ENCODE data around the gene HDAC5. TPM values are rescaled to one million over a fixed set of nuclear protein-coding genes. Genes with fewer than 3 reads are reported as not detected.
"Not testable (repeated sequence)": the region's sequence is repeated elsewhere in the genome, so short reads cannot be mapped to it uniquely, and the experiment has no call there.

HDAC5 gene
- total RNA-seq, 1 donor from 2014 or later, result 44.4 TPM

DNA sequence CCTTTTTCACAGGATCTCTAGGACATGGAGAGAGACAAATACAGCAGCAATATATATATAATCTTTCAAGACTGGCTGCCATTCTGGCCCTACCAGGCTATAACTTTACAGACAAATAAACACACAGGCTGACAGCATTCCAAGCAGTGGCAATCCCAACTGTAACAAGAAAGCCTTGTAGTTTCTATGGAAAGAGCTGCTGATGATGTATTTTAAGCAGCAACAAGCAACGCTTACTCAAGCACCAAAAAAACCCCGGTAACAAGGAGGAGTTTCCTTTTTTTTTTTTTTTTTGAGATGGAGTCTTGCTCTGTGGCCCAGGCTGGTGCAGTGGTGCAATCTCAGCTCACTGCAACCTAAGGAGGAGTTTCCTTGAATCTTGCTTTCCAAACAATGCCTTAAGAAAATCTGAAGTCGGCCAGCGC, 80.2 kb downstream of the HDAC5 start:
- H3K27me3 ChIP-seq (ENCODE audit: control insufficient read depth in 3 of 3, insufficient read depth in 3 of 3, low read length in 3 of 3), result no peaks in the 10 kb centered on the region
- H3K27ac ChIP-seq (ENCODE audit: low read depth, low read length), result no peak overlapping the region
- H3K36me3 ChIP-seq (ENCODE audit: control insufficient read depth in 3 of 3, insufficient read depth in 3 of 3, low read length in 3 of 3), result no peaks in the 10 kb centered on the region
- H3K4me1 ChIP-seq (ENCODE audit: control insufficient read depth in 3 of 3, insufficient read depth in 3 of 3, low read length in 3 of 3), result peaks cover 18 to 26% (median 22%) of the 10 kb centered on the region in 3 donors
- no peaks in the 10 kb centered on the region for H3K9me3 ChIP-seq (ENCODE audit: control insufficient read depth in 3 of 3, low read length in 3 of 3)
- H3K9ac ChIP-seq (ENCODE audit: low read depth in 1 of 3, low read length in 3 of 3), result no peak overlapping the region
- no peak overlapping the region for H3K4me3 ChIP-seq (ENCODE audit: low read length in 3 of 3)

GRCh38 chr17:44039829-44040635, 83.4 kb downstream of the HDAC5 start:
- Histone ChIP-seq H3K4me1 (ENCODE audit: control insufficient read depth in 3 of 3, insufficient read depth in 3 of 3, low read length in 3 of 3) (peaks cover 20 to 40% (median 29%) of the 10 kb centered on the region in 3 donors), H3K36me3 (ENCODE audit: control insufficient read depth in 3 of 3, insufficient read depth in 3 of 3, low read length in 3 of 3) (peaks cover 16 to 18% (median 18%) of the 10 kb centered on the region in 3 donors), H3K9ac (ENCODE audit: low read depth in 1 of 3, low read length in 3 of 3) (peak overlapping the region in 2 of 3 donors; percentile 53 to 66), H3K9me3 (ENCODE audit: control insufficient read depth in 3 of 3, low read length in 3 of 3) (no peaks in the 10 kb centered on the region), H3K27ac (ENCODE audit: low read depth, low read length) (peak overlapping the region; percentile 71), H3K27me3 (ENCODE audit: control insufficient read depth in 3 of 3, insufficient read depth in 3 of 3, low read length in 3 of 3) (no peaks in the 10 kb centered on the region), H3K4me3 (ENCODE audit: low read length in 3 of 3) (peak overlapping the region in 2 of 3 donors; percentile 29 to 30)

GRCh38 chr17:44038604-44039011, 84.8 kb downstream of the HDAC5 start:
- peaks cover 16 to 24% (median 24%) of the 10 kb centered on the region in 3 donors for H3K36me3 ChIP-seq (ENCODE audit: control insufficient read depth in 3 of 3, insufficient read depth in 3 of 3, low read length in 3 of 3)
- no peak overlapping the region for H3K4me3 ChIP-seq (ENCODE audit: low read length in 3 of 3)
- H3K27me3 ChIP-seq (ENCODE audit: control insufficient read depth in 3 of 3, insufficient read depth in 3 of 3, low read length in 3 of 3), result no peaks in the 10 kb centered on the region
- H3K9ac ChIP-seq (ENCODE audit: low read depth in 1 of 3, low read length in 3 of 3), result no peak overlapping the region
- peaks cover 20 to 36% (median 29%) of the 10 kb centered on the region in 3 donors for H3K4me1 ChIP-seq (ENCODE audit: control insufficient read depth in 3 of 3, insufficient read depth in 3 of 3, low read length in 3 of 3)
- H3K9me3 ChIP-seq (ENCODE audit: control insufficient read depth in 3 of 3, low read length in 3 of 3), result no peaks in the 10 kb centered on the region
- H3K27ac ChIP-seq (ENCODE audit: low read depth, low read length), result peak overlapping the region; percentile 28

GRCh38 chr17:44037471-44037870, 86.0 kb downstream of the HDAC5 start:
- Histone ChIP-seq H3K9ac (ENCODE audit: low read depth in 1 of 3, low read length in 3 of 3) (no peak overlapping the region), H3K4me3 (ENCODE audit: low read length in 3 of 3) (no peak overlapping the region), H3K36me3 (ENCODE audit: control insufficient read depth in 3 of 3, insufficient read depth in 3 of 3, low read length in 3 of 3) (peaks cover 21 to 26% (median 26%) of the 10 kb centered on the region in 3 donors), H3K4me1 (ENCODE audit: control insufficient read depth in 3 of 3, insufficient read depth in 3 of 3, low read length in 3 of 3) (peaks cover 20 to 36% (median 29%) of the 10 kb centered on the region in 3 donors), H3K9me3 (ENCODE audit: control insufficient read depth in 3 of 3, low read length in 3 of 3) (no peaks in the 10 kb centered on the region), H3K27ac (ENCODE audit: low read depth, low read length) (no peak overlapping the region), H3K27me3 (ENCODE audit: control insufficient read depth in 3 of 3, insufficient read depth in 3 of 3, low read length in 3 of 3) (no peaks in the 10 kb centered on the region)

- H3K4me3 ChIP-seq (ENCODE audit: low read length in 3 of 3); H3K9ac ChIP-seq (ENCODE audit: low read depth in 1 of 3, low read length in 3 of 3); H3K9me3 ChIP-seq (ENCODE audit: control insufficient read depth in 3 of 3, low read length in 3 of 3); H3K27ac ChIP-seq (ENCODE audit: low read depth, low read length); H3K27me3 ChIP-seq (ENCODE audit: control insufficient read depth in 3 of 3, insufficient read depth in 3 of 3, low read length in 3 of 3): not testable (repeated sequence)
- Histone ChIP-seq H3K36me3 (ENCODE audit: control insufficient read depth in 3 of 3, insufficient read depth in 3 of 3, low read length in 3 of 3) (peaks cover 24 to 32% (median 31%) of the 10 kb centered on the region in 3 donors), H3K4me1 (ENCODE audit: control insufficient read depth in 3 of 3, insufficient read depth in 3 of 3, low read length in 3 of 3) (peaks cover 10 to 29% (median 23%) of the 10 kb centered on the region in 3 donors)
These were observed 88.8 kb downstream of the HDAC5 start for GRCh38 chr17:44034688-44035087.

DNA sequence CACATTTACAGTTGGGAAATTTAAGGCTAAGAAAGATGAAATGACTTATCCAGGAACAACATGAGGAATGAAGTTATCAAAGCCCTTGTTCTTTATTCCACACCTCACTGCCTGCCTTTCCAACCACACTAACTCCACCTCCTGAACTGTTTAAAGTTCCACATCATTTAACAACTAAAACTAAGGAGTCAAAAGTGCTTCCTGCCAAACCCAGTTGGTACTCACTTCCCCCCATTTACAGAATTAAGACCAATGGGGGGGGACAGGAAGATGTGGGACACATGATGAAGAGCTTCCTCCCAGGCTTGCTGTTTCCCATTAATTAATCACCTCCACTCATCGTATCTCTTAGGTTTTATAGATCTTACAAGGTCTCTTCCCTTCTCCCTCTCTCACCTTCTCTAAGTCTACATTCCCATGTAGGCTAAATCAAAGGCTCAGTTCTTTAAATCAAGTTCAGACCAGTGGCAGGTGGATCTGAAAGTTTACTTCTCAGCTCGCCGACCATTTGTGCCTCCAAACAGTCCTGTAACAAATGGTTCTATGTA, 89.5 kb downstream of the HDAC5 start:
- Histone ChIP-seq H3K36me3 (ENCODE audit: control insufficient read depth in 3 of 3, insufficient read depth in 3 of 3, low read length in 3 of 3) (peaks cover 24 to 32% (median 31%) of the 10 kb centered on the region in 3 donors), H3K4me1 (ENCODE audit: control insufficient read depth in 3 of 3, insufficient read depth in 3 of 3, low read length in 3 of 3) (peaks cover 10 to 35% (median 22%) of the 10 kb centered on the region in 3 donors), H3K9me3 (ENCODE audit: control insufficient read depth in 3 of 3, low read length in 3 of 3) (no peaks in the 10 kb centered on the region), H3K27ac (ENCODE audit: low read depth, low read length) (no peak overlapping the region), H3K4me3 (ENCODE audit: low read length in 3 of 3) (no peak overlapping the region), H3K27me3 (ENCODE audit: control insufficient read depth in 3 of 3, insufficient read depth in 3 of 3, low read length in 3 of 3) (no peaks in the 10 kb centered on the region), H3K9ac (ENCODE audit: low read depth in 1 of 3, low read length in 3 of 3) (no peak overlapping the region)

GRCh38 chr17:44030482-44030881, 93.0 kb downstream of the HDAC5 start:
- peaks cover 7 to 18% (median 14%) of the 10 kb centered on the region in 3 donors for H3K4me1 ChIP-seq (ENCODE audit: control insufficient read depth in 3 of 3, insufficient read depth in 3 of 3, low read length in 3 of 3)

GRCh38 chr17:44029736-44030135, 93.7 kb downstream of the HDAC5 start:
- Histone ChIP-seq H3K9me3 (ENCODE audit: control insufficient read depth in 3 of 3, low read length in 3 of 3) (no peaks in the 10 kb centered on the region), H3K27ac (ENCODE audit: low read depth, low read length) (no peak overlapping the region), H3K4me1 (ENCODE audit: control insufficient read depth in 3 of 3, insufficient read depth in 3 of 3, low read length in 3 of 3) (peaks cover 9 to 18% (median 17%) of the 10 kb centered on the region in 3 donors), H3K9ac (ENCODE audit: low read depth in 1 of 3, low read length in 3 of 3) (peak overlapping the region in 1 of 3 donors; percentile 40), H3K4me3 (ENCODE audit: low read length in 3 of 3) (no peak overlapping the region), H3K36me3 (ENCODE audit: control insufficient read depth in 3 of 3, insufficient read depth in 3 of 3, low read length in 3 of 3) (peaks cover 12 to 18% (median 13%) of the 10 kb centered on the region in 3 donors), H3K27me3 (ENCODE audit: control insufficient read depth in 3 of 3, insufficient read depth in 3 of 3, low read length in 3 of 3) (no peaks in the 10 kb centered on the region)

More at GRCh38 chr17:44030482-44030881, 93.0 kb downstream of the HDAC5 start:
- Histone ChIP-seq H3K9ac (ENCODE audit: low read depth in 1 of 3, low read length in 3 of 3) (no peak overlapping the region), H3K27ac (ENCODE audit: low read depth, low read length) (no peak overlapping the region), H3K9me3 (ENCODE audit: control insufficient read depth in 3 of 3, low read length in 3 of 3) (no peaks in the 10 kb centered on the region), H3K36me3 (ENCODE audit: control insufficient read depth in 3 of 3, insufficient read depth in 3 of 3, low read length in 3 of 3) (peaks cover 10 to 18% (median 13%) of the 10 kb centered on the region in 3 donors), H3K4me3 (ENCODE audit: low read length in 3 of 3) (no peak overlapping the region), H3K27me3 (ENCODE audit: control insufficient read depth in 3 of 3, insufficient read depth in 3 of 3, low read length in 3 of 3) (no peaks in the 10 kb centered on the region)

Data from skeletal muscle tissue (tissue), 4 donors.